GM10266 (cell line): ENCODE measurements around the gene PRF1.

ENCODE experiments used
- DNase-seq: peaks from one replicate; pipeline ENCODE4 v3.0.0; 2012; ENCODE audit errors: extremely low spot score
- CTCF ChIP-seq: IDR thresholded peaks from 2 replicates; pipeline ENCODE4 v1.5.1; 2012; ENCODE audit warnings: mild to moderate bottlenecking, low read depth; ENCODE audit not compliant: control insufficient read depth, insufficient read depth; ENCODE audit errors: missing control alignments

Gene PRF1

DNA sequence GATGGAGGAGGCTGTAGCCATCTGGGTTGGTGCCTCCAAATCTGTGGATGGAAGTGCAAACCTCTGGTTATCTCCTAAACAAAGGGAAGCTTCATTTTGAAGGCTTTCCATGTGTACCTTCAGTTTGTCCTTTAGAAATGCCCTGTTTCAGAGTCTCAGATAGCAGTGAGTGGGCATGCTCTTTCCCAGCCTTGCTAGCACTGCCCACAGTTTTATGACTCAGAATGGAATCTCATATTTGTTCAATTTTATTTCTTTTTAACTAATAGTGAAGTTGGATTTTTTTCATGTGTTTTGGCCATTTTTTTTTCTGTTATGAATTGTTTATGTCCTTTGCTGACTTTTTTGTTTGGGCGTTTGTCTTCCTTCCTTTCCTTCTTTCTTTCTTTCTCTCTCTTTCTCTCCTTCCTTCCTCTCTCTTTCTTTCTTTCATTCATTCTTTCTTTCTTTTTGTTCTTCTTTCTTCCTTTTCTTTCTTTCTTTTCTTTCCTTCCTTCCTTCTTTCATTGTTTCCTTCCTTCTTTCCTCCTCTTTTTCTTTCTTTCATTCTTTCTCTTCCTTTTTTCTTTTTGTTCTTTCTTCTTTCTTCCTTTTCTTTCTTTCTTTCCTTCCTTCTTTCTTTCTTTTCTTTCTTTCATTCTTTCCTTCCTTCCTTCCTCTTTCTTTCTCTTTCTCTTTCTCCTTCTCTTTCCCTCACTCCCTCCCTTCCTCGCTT, 25.6 kb downstream of the PRF1 start:
- no peak for TF ChIP-seq CTCF
- no peak for DNase-seq

GRCh38 chr10:70575874-70576802, 26.4 kb downstream of the PRF1 start:
- DNase-seq = peak; percentile 47
- no peak for TF ChIP-seq CTCF

DNA sequence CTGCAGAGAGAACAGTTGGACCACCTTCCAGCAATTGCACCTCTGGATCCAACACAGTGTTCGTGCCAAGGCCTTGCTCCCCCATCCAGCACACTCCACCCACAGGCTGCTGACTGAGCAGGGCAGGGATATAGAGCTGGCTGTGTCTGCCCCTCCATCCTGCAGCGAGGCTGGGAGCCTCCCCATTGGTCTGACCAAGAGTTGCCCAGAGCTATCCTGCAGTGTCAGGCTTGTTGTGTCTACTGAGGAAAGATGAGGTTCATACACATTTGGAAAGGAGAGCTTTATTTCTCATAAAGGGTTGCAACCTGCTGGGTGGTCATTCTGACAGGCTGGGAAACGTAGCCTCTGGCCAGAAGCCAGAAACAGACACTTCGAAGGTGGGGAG, 27.1 kb downstream of the PRF1 start:
- no peak for TF ChIP-seq CTCF
- no peak for DNase-seq

- TF ChIP-seq CTCF = no peak
- DNase-seq = no peak
Observed at GRCh38 chr10:70573599-70574506, 28.7 kb downstream of the PRF1 start.

DNA sequence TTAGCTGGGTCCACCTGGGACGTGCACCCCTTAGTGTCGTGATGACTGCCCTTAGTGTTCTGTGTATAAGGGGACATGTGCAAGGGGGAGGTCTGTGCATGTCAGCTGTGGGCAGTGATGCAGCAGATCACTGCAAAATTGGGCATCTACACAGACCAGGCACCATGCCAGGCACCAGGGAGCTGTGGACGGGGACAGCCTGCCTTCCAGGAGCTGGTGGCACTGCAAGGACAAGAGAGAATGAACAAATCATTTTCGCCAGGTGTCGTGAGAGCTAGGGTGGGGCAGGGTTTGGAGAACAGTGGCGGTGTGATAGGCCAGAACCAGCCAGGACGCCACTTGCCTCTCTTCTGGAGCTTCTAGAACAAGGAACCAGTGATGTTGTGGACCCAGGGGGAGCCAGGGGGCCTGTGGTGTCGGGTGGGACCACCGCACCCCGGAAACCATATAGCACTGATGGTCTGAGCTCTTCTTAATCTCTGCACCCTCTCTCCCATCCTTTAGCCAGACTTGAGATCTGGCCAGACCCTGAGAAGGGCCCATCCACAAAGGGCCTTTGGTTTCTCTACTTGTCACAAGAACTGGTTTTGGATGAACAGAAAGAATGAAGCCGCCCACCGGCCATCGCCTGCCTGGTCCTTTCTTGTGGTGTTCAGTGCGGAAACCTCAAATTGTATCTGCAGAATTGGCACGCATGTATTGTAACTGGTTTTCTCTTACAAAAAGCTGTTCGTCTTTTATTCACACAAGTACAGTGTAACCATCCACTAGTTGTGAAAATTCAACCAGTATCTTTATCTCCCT, 30.7 kb downstream of the PRF1 start:
- DNase-seq = no peak

More for the DNA sequence above, 30.7 kb downstream of the PRF1 start:
- no peak for TF ChIP-seq CTCF
